HepG2 (cell line): ENCODE measurements around the gene MYD88. TPM values are rescaled to one million over a fixed set of nuclear protein-coding genes. Genes with fewer than 3 reads are reported as not detected.

ENCODE experiments used
- DNMT1 ChIP-seq: sonication (generic); formaldehyde crosslinking; IDR thresholded peaks from 2 replicates; pipeline ENCODE4 v1.5.1; 2020; ENCODE audit warnings: mild to moderate bottlenecking, missing genetic modification reagents
- E2F2 ChIP-seq: sonication (generic); formaldehyde crosslinking; IDR thresholded peaks from 2 replicates; pipeline ENCODE4 v1.4.0; 2020; ENCODE audit warnings: missing genetic modification reagents, borderline replicate concordance
- ELF4 ChIP-seq: sonication (generic); formaldehyde crosslinking; IDR thresholded peaks from 2 replicates; pipeline ENCODE4 v1.5.0; 2020; ENCODE audit warnings: missing genetic modification reagents, mild to moderate bottlenecking, moderate library complexity, borderline replicate concordance
- GATA4 ChIP-seq: sonication (generic); IDR thresholded peaks from 2 replicates; pipeline ENCODE4 v1.6.1; 2016; ENCODE audit warnings: antibody characterized with exemption, low read depth, borderline replicate concordance
- HNRNPL ChIP-seq: fragments of 200-400 bp; formaldehyde crosslinking; IDR thresholded peaks from 2 replicates; pipeline ENCODE4 v1.6.1; 2017; ENCODE audit warnings: mild to moderate bottlenecking, low read depth, low read length
- MAX ChIP-seq: IDR thresholded peaks from 2 replicates; pipeline ENCODE4 v1.6.1; 2012; ENCODE audit warnings: inconsistent platforms
- NFYC ChIP-seq: IDR thresholded peaks from 2 replicates; pipeline ENCODE4 v1.6.1; 2016; ENCODE audit warnings: missing genetic modification reagents, missing compliant biosample characterization
- POLR2AphosphoS5 ChIP-seq: IDR thresholded peaks from 2 replicates; pipeline ENCODE4 v1.6.1; 2012; ENCODE audit warnings: low read depth, low read length
- SOX13 ChIP-seq, 3 experiments: fragments of 450-650 bp in 1 of 3; sonication (generic) in 1 of 3; formaldehyde crosslinking in 1 of 3; IDR thresholded peaks in 2 of 3; conservative IDR thresholded peaks in 1 of 3; 2 replicates each; pipeline versions ENCODE4 v1.5.0 to v1.6.1; 2016 to 2020; ENCODE audit warnings: antibody characterized with exemption in 1 of 3, mild to moderate bottlenecking in 1 of 3, missing compliant biosample characterization in 1 of 3, missing genetic modification reagents in 1 of 3, moderate library complexity in 1 of 3
- SP4 ChIP-seq: sonication (generic); formaldehyde crosslinking; IDR thresholded peaks from 2 replicates; pipeline ENCODE4 v1.8.1; 2023; ENCODE audit warnings: mild to moderate bottlenecking, missing genetic modification reagents
- SUZ12 ChIP-seq: fragments of 150-350 bp; IDR thresholded peaks from 2 replicates; pipeline ENCODE4 v1.6.1; 2014; ENCODE audit warnings: low read depth, low read length
- ZFY ChIP-seq: sonication (generic); formaldehyde crosslinking; IDR thresholded peaks from 2 replicates; pipeline ENCODE4 v1.4.0; 2020; ENCODE audit warnings: missing genetic modification reagents
- ZNF180 ChIP-seq: sonication (generic); formaldehyde crosslinking; IDR thresholded peaks from 2 replicates; pipeline ENCODE4 v1.4.0; 2020; ENCODE audit warnings: low read depth, missing genetic modification reagents, borderline replicate concordance
- ZNF256 ChIP-seq: sonication (generic); formaldehyde crosslinking; conservative IDR thresholded peaks from 2 replicates; pipeline ENCODE4 v1.4.0; 2020; ENCODE audit warnings: missing genetic modification reagents
- ZNF280D ChIP-seq: sonication (generic); formaldehyde crosslinking; IDR thresholded peaks from 2 replicates; pipeline ENCODE4 v1.5.1; 2020; ENCODE audit warnings: mild to moderate bottlenecking, missing genetic modification reagents
- ZNF333 ChIP-seq: sonication (generic); formaldehyde crosslinking; IDR thresholded peaks from 2 replicates; pipeline ENCODE4 v1.4.0; 2020; ENCODE audit warnings: mild to moderate bottlenecking, missing genetic modification reagents, borderline replicate concordance
- ZNF34 ChIP-seq: sonication (generic); formaldehyde crosslinking; IDR thresholded peaks from 2 replicates; pipeline ENCODE4 v1.4.0; 2020; ENCODE audit warnings: mild to moderate bottlenecking, missing genetic modification reagents, borderline replicate concordance
- ZNF382 ChIP-seq: sonication (generic); formaldehyde crosslinking; IDR thresholded peaks from 2 replicates; pipeline ENCODE4 v1.5.0; 2020; ENCODE audit warnings: missing genetic modification reagents, mild to moderate bottlenecking, borderline replicate concordance
- ZNF678 ChIP-seq: sonication (generic); formaldehyde crosslinking; IDR thresholded peaks from 2 replicates; pipeline ENCODE4 v1.4.0; 2020; ENCODE audit warnings: mild to moderate bottlenecking, missing genetic modification reagents
- ZNF720 ChIP-seq: sonication (generic); formaldehyde crosslinking; IDR thresholded peaks from 2 replicates; pipeline ENCODE4 v1.4.0; 2020; ENCODE audit warnings: missing genetic modification reagents
- ZNF761 ChIP-seq: sonication (generic); formaldehyde crosslinking; conservative IDR thresholded peaks from 2 replicates; pipeline ENCODE4 v1.4.0; 2020; ENCODE audit warnings: mild to moderate bottlenecking, missing genetic modification reagents
- ZNF816 ChIP-seq: sonication (generic); formaldehyde crosslinking; IDR thresholded peaks from 2 replicates; pipeline ENCODE4 v1.8.0; 2022; ENCODE audit warnings: missing genetic modification reagents, mild to moderate bottlenecking, borderline replicate concordance
- ZNF841 ChIP-seq: sonication (generic); formaldehyde crosslinking; IDR thresholded peaks from 2 replicates; pipeline ENCODE4 v1.8.1; 2023; ENCODE audit warnings: missing genetic modification reagents, borderline replicate concordance
- ZSCAN5A ChIP-seq: sonication (generic); formaldehyde crosslinking; IDR thresholded peaks from 2 replicates; pipeline ENCODE4 v1.8.0; 2022; ENCODE audit warnings: mild to moderate bottlenecking, missing genetic modification reagents, borderline replicate concordance
- polyA plus RNA-seq, 8 experiments: library from polyadenylated mRNA; depleted of rRNA in 3 of 8; stranded (reverse) in 7 of 8; unstranded in 1 of 8; fragments of >200 nt; fragmentation: Illumina TruSeq in 4 of 8; extraction: Trizol in 4 of 8; gene quantifications; 2 replicates each; pipeline versions ENCODE4 v1.2.1 to v1.2.3, GENCODE V29; 2011 to 2016; ENCODE audit warnings: low read depth in 4 of 8, missing spikeins in 1 of 8, mixed read lengths in 1 of 8; ENCODE audit not compliant: insufficient read depth in 1 of 8
- total RNA-seq, 5 experiments: library from RNA; depleted of rRNA; stranded (reverse); fragments of >200 nt; fragmentation: Illumina TruSeq; extraction: Trizol; gene quantifications; 2 replicates each; pipeline ENCODE4 v1.2.3, GENCODE V29; 2016; ENCODE audit warnings: low read depth in 1 of 5

Gene MYD88
- total and polyA plus RNA-seq, 2 of the 13 experiments (the other 11 are each of a cell fraction or from before 2014, with no cell fraction given), result 7.6 to 32.7 TPM

- 0 out of 2 replicates have a peak, but pooled peaks have one; percentile 69 for TF ChIP-seq DNMT1 (CRISPR knock-in tag)
- TF ChIP-seq ZNF280D (CRISPR knock-in tag), result no peak
- TF ChIP-seq E2F2 (CRISPR knock-in tag), result no peak
- peak; percentile 95 for TF ChIP-seq ZFY
- no peak for TF ChIP-seq ZNF382
- TF ChIP-seq HNRNPL, result no peak
- TF ChIP-seq SUZ12, result no peak
- no peak for TF ChIP-seq ZNF256 (CRISPR knock-in tag)
- TF ChIP-seq SP4 (CRISPR knock-in tag), result peak; percentile 96
- TF ChIP-seq ZNF761 (CRISPR knock-in tag), result no peak
- peak; percentile 97 for TF ChIP-seq POLR2AphosphoS5
- peak; percentile 79 for TF ChIP-seq GATA4
- no peak for TF ChIP-seq ZNF678 (CRISPR knock-in tag)
- TF ChIP-seq ZNF816 (CRISPR knock-in tag), result peak; percentile 65; the same call in 1 of the 2 replicates
- TF ChIP-seq SOX13 (IDR thresholded peaks at IDR 0.05), result no peak
- no peak for TF ChIP-seq SOX13 (CRISPR knock-in tag; conservative IDR thresholded peaks at IDR 0.05 in 1 of 2, IDR thresholded peaks at IDR 0.05 in 1 of 2)
- peak; percentile 83; the same call in 1 of the 2 replicates for TF ChIP-seq ZNF333 (CRISPR knock-in tag)
- TF ChIP-seq ZSCAN5A (CRISPR knock-in tag), result 0 out of 2 replicates have a peak, but pooled peaks have one; percentile 44
- 0 out of 2 replicates have a peak, but pooled peaks have one; percentile 30 for TF ChIP-seq ZNF180 (CRISPR knock-in tag)
- TF ChIP-seq MAX, result no peak
- peak; percentile 71; the same call in 1 of the 2 replicates for TF ChIP-seq ELF4 (CRISPR knock-in tag)
- TF ChIP-seq ZNF34 (CRISPR knock-in tag), result no peak
- TF ChIP-seq ZNF720 (CRISPR knock-in tag), result no peak
- peak; percentile 78 for TF ChIP-seq NFYC
- no peak for TF ChIP-seq ZNF841 (CRISPR knock-in tag)
These were observed 1.5 kb upstream of the MYD88 start, which contains the start of gene ACAA1 (continued) for GRCh38 chr3:38136777-38137614.
